VCaP (cell line): Measurements from ENCODE around the gene SYPL2.

Source experiments
- H3K27ac ChIP-seq: fragments of 450-650 bp; 2 replicates; pipeline ENCODE4 v1.5.1; 2017
- TF ChIP-seq, protein P1 (sequence below): fragments of 450-650 bp; conservative IDR thresholded peaks from 2 replicates; pipeline ENCODE4 v1.5.1; 2017; ENCODE audit warnings: mild to moderate bottlenecking, moderate library complexity

SYPL2 gene

DNA sequence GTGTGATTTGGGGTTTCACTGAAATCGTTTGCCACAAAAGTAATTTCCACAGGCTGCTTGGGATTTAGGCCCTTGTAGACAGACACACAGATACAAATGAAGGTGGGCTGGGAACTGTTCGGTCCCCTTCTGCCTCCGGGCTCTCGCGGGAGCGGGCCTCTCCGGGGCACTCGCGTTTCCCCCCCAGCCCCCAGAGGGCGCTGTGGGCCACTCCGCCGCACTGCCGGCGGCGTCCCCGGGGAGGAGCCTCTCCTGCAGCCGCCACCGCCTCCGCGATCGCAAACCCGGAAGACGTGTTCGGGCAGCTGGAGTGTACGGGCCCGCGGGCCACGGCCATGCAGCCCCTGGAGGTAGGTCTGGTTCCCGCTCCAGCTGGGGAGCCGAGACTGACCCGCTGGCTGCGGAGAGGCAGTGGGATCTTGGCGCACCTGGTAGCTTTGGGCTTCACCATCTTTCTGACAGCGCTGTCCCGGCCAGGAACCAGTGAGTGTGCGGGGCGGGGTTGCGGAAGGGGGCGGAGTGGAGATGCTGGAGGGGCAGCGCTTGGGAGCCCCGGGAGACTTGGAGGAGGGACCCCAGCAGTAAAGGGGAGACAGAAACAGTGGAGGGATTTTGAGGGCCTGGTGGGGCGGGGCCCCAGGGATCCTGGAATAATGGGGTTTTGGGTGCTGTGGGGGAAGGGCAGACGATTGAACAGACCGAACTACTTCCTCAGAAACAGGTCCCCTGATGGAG lies 27.6 kb downstream of the SYPL2 start, which contains the start of gene CYB561D1:
CYB561D1 (plus strand) TSS at position 290 of the 735 bp plus-strand sequence; CDS start at position 336, 46 bp downstream.
- TF ChIP-seq, protein P1, sequence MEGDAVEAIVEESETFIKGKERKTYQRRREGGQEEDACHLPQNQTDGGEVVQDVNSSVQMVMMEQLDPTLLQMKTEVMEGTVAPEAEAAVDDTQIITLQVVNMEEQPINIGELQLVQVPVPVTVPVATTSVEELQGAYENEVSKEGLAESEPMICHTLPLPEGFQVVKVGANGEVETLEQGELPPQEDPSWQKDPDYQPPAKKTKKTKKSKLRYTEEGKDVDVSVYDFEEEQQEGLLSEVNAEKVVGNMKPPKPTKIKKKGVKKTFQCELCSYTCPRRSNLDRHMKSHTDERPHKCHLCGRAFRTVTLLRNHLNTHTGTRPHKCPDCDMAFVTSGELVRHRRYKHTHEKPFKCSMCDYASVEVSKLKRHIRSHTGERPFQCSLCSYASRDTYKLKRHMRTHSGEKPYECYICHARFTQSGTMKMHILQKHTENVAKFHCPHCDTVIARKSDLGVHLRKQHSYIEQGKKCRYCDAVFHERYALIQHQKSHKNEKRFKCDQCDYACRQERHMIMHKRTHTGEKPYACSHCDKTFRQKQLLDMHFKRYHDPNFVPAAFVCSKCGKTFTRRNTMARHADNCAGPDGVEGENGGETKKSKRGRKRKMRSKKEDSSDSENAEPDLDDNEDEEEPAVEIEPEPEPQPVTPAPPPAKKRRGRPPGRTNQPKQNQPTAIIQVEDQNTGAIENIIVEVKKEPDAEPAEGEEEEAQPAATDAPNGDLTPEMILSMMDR: peak; percentile 98
- H3K27ac ChIP-seq: peak within 1 kb of the TSS; percentile 56

DNA sequence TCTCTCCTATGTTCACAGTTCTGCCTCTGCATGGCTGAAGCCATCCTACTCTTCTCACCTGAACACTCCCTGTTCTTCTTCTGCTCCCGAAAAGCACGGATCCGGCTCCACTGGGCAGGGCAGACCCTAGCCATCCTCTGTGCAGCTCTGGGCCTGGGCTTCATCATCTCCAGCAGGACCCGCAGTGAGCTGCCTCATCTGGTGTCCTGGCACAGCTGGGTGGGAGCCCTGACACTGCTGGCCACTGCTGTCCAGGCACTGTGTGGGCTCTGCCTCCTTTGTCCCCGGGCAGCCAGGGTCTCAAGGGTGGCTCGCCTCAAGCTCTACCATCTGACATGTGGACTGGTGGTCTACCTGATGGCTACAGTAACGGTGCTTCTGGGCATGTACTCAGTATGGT lies 29.4 kb downstream of the SYPL2 start:
- H3K27ac ChIP-seq: no peak overlapping the region
- TF ChIP-seq, protein P1: no peak

DNA sequence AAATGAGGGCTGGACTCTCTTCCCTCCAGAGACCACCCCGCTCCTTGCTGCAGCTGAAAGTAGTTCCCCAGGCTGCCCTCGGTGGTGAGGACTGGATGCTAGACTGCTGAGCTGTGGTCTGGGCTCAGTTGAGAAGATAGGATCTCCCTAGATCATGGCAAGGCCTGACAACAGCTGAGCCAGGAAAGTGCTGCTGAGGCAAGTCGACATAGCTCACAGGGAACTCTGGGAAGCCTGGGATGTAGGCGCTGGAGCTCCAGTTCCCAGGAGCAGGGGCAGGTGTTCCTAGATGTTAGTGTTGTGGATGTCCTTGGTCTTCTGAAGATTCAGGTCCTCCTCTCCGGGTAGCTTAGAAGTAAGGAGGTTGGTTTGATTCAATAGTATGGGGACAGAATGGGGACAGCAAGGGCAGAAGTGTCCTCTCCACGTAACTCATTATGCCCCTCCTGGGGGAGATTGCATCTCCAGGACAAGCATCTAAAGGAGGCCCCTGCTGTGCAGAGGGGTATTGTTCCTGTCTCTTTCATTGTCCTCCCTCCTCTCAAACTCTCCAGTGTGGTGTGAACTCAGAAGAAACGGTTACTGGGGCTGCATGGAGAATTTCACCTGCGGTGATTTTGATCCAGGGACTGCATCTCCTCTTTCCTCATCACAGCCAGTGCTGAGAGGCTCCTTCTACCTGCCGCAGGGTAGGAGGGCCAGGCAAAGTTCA lies 31.3 kb downstream of the SYPL2 start:
- H3K27ac ChIP-seq: no peak overlapping the region
- TF ChIP-seq, protein P1: no peak

DNA sequence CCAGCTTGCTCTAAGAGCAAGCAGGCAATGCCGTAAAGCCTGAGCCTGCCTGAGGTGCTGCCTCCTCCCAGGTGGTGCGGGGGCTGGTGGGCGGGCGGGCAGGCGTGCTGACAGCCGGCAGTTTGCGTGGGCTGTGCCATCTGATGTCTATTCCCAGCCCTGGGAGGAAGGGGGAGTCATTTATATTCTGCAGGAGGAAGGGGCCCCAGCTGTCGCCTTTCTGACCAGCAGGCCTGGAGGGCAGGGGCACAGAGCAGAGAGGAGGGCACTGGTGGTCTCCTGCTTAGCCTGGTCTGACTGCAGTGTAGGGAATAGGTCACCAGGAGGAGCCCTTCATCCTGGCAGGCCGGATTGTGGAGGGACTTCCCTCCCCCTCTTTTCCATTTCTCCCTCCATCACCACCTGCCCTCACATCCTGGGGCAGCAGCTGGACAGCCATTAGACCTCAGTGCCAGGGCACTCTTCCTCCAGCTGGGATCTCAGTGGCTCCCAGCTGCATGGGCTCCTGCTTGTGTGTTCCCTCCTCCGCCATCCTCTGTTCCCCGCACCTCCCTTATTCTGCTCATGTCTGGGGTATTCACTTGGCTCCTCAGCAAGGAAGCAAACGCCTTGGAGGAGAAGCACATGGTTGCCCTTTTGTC lies 31.9 kb downstream of the SYPL2 start:
- TF ChIP-seq, protein P1: peak; percentile 74
- H3K27ac ChIP-seq: no peak overlapping the region

DNA sequence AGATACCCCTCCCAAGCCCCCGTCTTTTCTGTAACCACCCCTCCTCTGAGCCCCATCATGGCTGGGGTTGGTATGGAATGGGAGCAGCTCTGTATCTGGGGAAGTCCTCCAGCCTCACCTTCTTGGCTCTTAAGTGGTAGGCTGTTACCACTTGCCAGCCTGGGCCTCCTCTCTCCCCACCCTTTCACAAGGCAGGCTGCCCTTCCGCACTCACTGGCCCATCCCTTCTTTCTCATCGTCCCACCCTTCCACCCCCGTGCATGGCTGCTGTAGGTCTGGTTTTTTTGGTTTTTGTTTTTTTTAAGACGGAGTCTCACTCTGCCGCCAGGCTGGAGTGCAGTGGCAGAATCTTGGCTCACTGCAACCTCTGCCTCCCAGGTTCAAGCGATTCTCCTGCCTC lies 32.7 kb downstream of the SYPL2 start:
- peak overlapping the region; percentile 50 for H3K27ac ChIP-seq
- TF ChIP-seq, protein P1: no peak

DNA sequence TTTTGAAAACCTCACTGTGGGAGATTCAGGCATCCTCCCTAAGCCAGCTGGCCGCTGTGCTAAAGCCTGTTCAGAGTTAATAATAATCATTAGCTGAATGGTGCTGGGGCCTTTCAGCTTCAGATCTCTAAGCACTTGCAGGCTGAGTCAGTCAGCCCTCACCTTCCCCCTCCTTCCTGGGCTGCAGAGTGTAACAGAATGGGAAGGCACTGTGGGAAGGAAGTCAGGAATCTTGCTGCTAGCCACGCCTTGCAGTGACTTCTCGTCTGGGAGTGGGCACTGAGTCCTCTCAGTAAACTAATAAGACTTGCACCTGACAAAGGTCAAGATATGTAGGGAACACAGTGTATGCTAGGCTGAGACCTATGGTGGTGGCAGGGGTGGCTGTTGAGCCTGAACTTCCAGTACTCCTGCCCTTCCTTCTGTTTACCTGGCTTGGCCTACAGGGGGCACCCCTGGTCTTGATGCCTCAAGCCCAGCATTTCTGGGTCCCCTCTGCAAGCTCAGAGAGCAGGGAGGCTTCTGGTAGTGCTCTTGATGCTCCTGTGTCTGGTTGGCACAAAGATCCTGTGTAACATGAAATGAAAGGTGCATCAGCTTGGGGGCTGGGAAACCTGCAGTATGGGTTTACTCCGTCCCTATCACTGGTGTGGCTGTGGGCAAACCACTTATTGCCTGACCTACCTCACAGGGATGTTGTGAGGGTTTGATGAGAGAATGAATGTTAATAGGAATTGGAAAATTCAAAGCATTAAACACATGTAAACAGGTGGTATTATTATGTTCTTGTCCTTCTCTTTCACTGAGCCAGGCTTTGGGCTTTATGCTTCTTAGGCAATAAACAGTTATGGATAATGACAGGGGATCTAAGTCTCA lies 33.6 kb downstream of the SYPL2 start:
- H3K27ac ChIP-seq: peak overlapping the region; percentile 50
- TF ChIP-seq, protein P1: peak; percentile 65
